Uterus (tissue), 4 donors: ENCODE data around the gene PCK2. TPM values are rescaled to one million over a fixed set of nuclear protein-coding genes. Genes with fewer than 3 reads are reported as not detected.

ENCODE experiments used
- DNase-seq, 2 donors: peaks; one replicate each; pipeline ENCODE4 v3.0.0-alpha.2; 2019 to 2020
- H3K27ac ChIP-seq, 2 donors: fragments of 200-600 bp; sonication (generic); 1 replicate in 1 of 2; 2 replicates in 1 of 2; pipeline ENCODE4 v1.5.1; 2016 to 2018
- H3K27me3 ChIP-seq, 2 donors: fragments of 200-600 bp; sonication (generic); one replicate each; pipeline ENCODE4 v1.5.1; 2018 to 2019; ENCODE audit warnings: control low read depth in 1 of 2
- H3K36me3 ChIP-seq, 2 donors: fragments of 200-600 bp; sonication (generic); one replicate each; pipeline ENCODE4 v1.5.1; 2019; ENCODE audit warnings: control low read depth in 1 of 2
- H3K4me1 ChIP-seq, 2 donors: fragments of 200-600 bp; sonication (generic); one replicate each; pipeline ENCODE4 v1.5.1; 2018 to 2019; ENCODE audit warnings: control low read depth in 1 of 2
- H3K4me3 ChIP-seq, 2 donors: fragments of 200-600 bp; sonication (generic); 1 replicate in 1 of 2; 2 replicates in 1 of 2; pipeline ENCODE4 v1.5.1; 2018 to 2019; ENCODE audit warnings: mild to moderate bottlenecking in 1 of 2
- H3K9me3 ChIP-seq, 2 donors: fragments of 200-600 bp; sonication (generic); one replicate each; pipeline ENCODE4 v1.5.1; 2019; ENCODE audit warnings: control low read depth in 1 of 2
- POLR2A ChIP-seq, 2 donors: fragments of 450-650 bp; IDR thresholded peaks; one replicate each; pipeline ENCODE4 v1.6.1; 2016; ENCODE audit warnings: antibody characterized with exemption in 2 of 2, mild to moderate bottlenecking in 1 of 2, moderate library complexity in 1 of 2
- intact Hi-C: fragments of 100-400 bp; cut with DNase I; formaldehyde crosslinking; loops from one replicate; pipeline ENCODE4 v1.15.1; 2023; ENCODE audit warnings: low total_unique reads
- total RNA-seq, 4 donors: library from RNA; depleted of rRNA in 3 of 4; stranded (reverse); fragments of >200 nt in 3 of 4; gene quantifications; one replicate each; pipeline versions ENCODE4 v1.1.0 to v1.2.4, GENCODE V29; 2014 to 2023
- TF ChIP-seq, protein P1 (sequence below), 4 experiments: fragments of 200-600 bp in 2 of 4; fragments of 450-650 bp in 2 of 4; sonication (generic) in 2 of 4; IDR thresholded peaks; one replicate each; pipeline ENCODE4 v1.5.1; 2016 to 2019; ENCODE audit warnings: antibody characterized with exemption in 4 of 4, mild to moderate bottlenecking in 2 of 4, moderate library complexity in 1 of 4
- donor health status: DM: yes; HTN: yes; CAD: no.

The PCK2 gene
- total RNA-seq, 4 donors from 2014 or later = 13.1 to 19.4 (median 15.1) TPM; not detected in 1

- Histone ChIP-seq H3K36me3 (no peaks in the 10 kb centered on the region), H3K27me3 (no peaks in the 10 kb centered on the region), H3K9me3 (no peaks in the 10 kb centered on the region), H3K4me1 (no peaks in the 10 kb centered on the region), H3K4me3 (no peak overlapping the region), H3K27ac (no peak overlapping the region)
- intact Hi-C loops = no loop called here
- no peak for TF ChIP-seq POLR2A (IDR thresholded peaks at IDR 0.05)
- TF ChIP-seq, protein P1, sequence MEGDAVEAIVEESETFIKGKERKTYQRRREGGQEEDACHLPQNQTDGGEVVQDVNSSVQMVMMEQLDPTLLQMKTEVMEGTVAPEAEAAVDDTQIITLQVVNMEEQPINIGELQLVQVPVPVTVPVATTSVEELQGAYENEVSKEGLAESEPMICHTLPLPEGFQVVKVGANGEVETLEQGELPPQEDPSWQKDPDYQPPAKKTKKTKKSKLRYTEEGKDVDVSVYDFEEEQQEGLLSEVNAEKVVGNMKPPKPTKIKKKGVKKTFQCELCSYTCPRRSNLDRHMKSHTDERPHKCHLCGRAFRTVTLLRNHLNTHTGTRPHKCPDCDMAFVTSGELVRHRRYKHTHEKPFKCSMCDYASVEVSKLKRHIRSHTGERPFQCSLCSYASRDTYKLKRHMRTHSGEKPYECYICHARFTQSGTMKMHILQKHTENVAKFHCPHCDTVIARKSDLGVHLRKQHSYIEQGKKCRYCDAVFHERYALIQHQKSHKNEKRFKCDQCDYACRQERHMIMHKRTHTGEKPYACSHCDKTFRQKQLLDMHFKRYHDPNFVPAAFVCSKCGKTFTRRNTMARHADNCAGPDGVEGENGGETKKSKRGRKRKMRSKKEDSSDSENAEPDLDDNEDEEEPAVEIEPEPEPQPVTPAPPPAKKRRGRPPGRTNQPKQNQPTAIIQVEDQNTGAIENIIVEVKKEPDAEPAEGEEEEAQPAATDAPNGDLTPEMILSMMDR (IDR thresholded peaks at IDR 0.05) = no peak
- DNase-seq = no peak
Observed at GRCh38 chr14:24110060-24110459, 15.9 kb downstream of the PCK2 start.

DNA sequence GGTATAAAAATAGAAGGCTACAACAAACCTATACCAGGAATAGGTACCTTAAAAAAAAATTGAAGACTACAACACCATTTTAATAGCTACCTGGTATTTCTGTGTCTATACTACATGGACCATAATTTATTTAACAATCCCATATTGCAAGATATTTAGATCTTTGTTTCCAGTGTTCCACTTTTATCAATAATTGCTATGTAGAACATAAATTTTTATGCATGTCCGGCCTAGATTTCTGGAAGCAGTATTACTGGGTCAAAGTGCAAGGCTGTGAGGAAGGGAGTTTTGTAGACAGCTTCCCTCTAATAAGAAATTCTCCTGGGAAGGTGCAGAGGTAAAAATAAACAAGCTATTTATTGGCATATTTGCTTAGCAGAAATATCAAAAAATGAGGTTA, 16.4 kb downstream of the PCK2 start:
- intact Hi-C loops = no loop called here
- Histone ChIP-seq H3K36me3 (no peaks in the 10 kb centered on the region), H3K27me3 (no peaks in the 10 kb centered on the region), H3K4me3 (no peak overlapping the region), H3K9me3 (no peaks in the 10 kb centered on the region), H3K4me1 (no peaks in the 10 kb centered on the region), H3K27ac (no peak overlapping the region)
- TF ChIP-seq, protein P1 (IDR thresholded peaks at IDR 0.05) = no peak
- no peak for TF ChIP-seq POLR2A (IDR thresholded peaks at IDR 0.05)
- no peak for DNase-seq

- peak overlapping the region; percentile 99 to 100 for H3K27ac ChIP-seq
- TF ChIP-seq, protein P1 (IDR thresholded peaks at IDR 0.05) = no peak
- intact Hi-C loops = no loop called here
- H3K4me3 ChIP-seq = peak overlapping the region; percentile 60 to 82
- H3K4me1 ChIP-seq = no peaks in the 10 kb centered on the region
- H3K27me3 ChIP-seq = no peaks in the 10 kb centered on the region
- no peaks in the 10 kb centered on the region for H3K9me3 ChIP-seq
- H3K36me3 ChIP-seq = no peaks in the 10 kb centered on the region
- DNase-seq = no peak
Observed at GRCh38 chr14:24113379-24113800, 19.3 kb downstream of the PCK2 start.

DNA sequence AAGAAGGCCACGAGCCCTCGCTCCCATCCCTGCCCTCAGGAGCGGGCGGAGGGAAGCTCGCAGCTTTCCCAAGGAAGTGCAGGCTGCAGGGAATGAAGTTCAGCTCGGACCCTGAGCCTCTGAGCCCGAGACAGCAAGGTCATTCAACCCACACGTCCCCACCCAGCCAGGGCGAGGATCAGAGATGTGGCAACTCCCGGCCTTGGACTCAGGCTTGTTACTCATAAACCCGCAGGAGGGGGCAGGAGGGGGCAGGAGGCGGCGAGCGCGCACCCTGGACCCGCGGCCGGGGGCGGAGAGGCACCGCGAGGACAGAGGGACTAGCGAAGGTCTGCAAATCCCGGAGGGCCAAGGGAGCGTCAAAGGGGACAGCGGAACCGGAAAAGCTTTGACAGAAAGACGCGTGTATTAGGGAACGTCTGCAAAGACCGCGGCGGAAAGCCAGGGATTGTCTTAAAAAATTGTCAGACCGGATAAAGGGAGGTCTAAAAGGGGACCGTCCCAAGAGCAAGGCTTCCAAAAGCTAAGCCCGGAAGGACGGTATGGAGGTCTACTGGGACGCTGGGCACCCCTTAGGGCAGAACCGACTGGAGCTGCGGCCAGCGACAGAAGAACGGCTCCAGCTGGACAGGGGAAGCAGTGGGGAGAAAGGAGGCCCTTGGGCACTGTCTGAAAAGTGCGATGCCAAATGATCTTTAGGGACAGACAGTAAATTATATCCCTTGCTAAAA, 19.9 kb downstream of the PCK2 start:
- Histone ChIP-seq H3K27me3 (no peaks in the 10 kb centered on the region), H3K27ac (peak overlapping the region; percentile 99 to 100), H3K4me3 (peak overlapping the region; percentile 60 to 82), H3K36me3 (no peaks in the 10 kb centered on the region), H3K9me3 (no peaks in the 10 kb centered on the region), H3K4me1 (no peaks in the 10 kb centered on the region)
- TF ChIP-seq POLR2A (IDR thresholded peaks at IDR 0.05) = peak in 1 of 2 donors; percentile 33
- TF ChIP-seq, protein P1 (IDR thresholded peaks at IDR 0.05) = peak in 1 of 4 experiments; percentile 2
- peak; percentile 78 to 85 for DNase-seq
- intact Hi-C loops = no loop called here

DNA sequence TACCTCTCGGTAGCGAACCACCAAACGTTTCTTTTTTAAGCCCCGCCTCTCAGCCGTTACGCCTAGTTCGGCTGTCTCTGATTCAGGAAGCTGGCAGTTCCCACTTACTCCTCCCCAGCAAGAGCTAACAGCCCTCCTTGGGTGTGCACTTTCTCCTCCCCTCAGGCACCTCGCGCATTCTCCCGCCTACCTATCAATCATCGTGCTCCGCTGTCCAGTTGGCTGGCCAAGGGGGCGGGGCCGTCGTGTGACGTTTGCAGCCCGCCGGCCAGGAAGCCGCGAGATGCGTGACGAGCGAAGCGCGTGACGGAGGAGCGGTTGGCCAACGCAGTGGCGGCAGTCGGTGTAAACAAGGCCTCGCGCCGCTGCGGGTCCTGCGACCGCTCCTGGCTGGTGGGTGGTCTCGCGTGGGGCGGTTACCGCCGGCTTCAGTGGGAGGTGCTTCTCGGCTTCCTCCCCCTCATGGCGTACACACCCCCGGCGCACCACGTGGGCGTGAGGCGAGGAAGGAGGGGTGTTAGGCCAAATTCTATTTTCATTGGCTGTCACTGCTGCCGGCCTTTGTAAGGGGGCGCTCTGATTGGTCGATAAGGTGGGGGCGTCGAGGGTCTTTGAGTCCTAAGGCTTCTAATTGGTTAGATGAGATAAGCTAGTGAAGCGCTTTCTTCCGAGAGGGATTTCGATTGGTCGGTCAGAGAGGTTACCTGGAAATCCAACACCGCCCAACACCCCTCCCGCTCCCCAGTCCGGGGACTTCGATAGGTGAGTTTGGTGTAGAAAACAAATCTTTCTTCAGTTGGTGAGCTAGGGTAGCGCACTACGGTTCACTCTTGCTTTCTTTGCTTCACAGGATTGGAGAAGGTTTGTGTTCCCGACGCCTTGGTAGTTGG, 20.7 kb downstream of the PCK2 start, which contains the start of the genes DCAF11 and NRL:
Gene DCAF11, plus strand, starts transcription at position 246 of the 890 bp plus-strand sequence. CDS start 818 bp downstream, outside the sequence.
Gene NRL, minus strand, starts transcription at position 418 of the 890 bp plus-strand sequence. CDS start 32,101 bp downstream, outside the sequence.
- DNase-seq = peak; percentile 98 to 99
- Histone ChIP-seq H3K27ac (peak within 1 kb of the TSS; percentile 99 to 100), H3K4me1 (no peaks in the 10 kb centered on the region), H3K4me3 (peak within 1 kb of the TSS; percentile 60 to 82), H3K9me3 (no peaks in the 10 kb centered on the region), H3K27me3 (no peaks in the 10 kb centered on the region), H3K36me3 (no peaks in the 10 kb centered on the region)
- intact Hi-C loops = no loop called here
- peak; percentile 49 to 61 for TF ChIP-seq POLR2A (IDR thresholded peaks at IDR 0.05)
- TF ChIP-seq, protein P1 (IDR thresholded peaks at IDR 0.05) = peak in 1 of 4 experiments; percentile 4
